HepG2 (cell line): ENCODE data around the gene PPP1R9B. TPM values are rescaled to one million over a fixed set of nuclear protein-coding genes. Genes with fewer than 3 reads are reported as not detected.

ENCODE experiments used
- CENPX ChIP-seq: sonication (generic); formaldehyde crosslinking; IDR thresholded peaks from 2 replicates; pipeline ENCODE4 v1.9.0; 2021; ENCODE audit warnings: mild to moderate bottlenecking, missing genetic modification reagents, moderate library complexity
- IKZF4 ChIP-seq: sonication (generic); formaldehyde crosslinking; IDR thresholded peaks from 2 replicates; pipeline ENCODE4 v1.5.1; 2020; ENCODE audit warnings: borderline replicate concordance, mild to moderate bottlenecking, low read depth, missing genetic modification reagents; ENCODE audit errors: not compliant biosample characterization
- NFATC3 ChIP-seq: sonication (generic); formaldehyde crosslinking; IDR thresholded peaks from 2 replicates; pipeline ENCODE4 v1.5.1; 2020; ENCODE audit warnings: mild to moderate bottlenecking, missing genetic modification reagents
- PPARG ChIP-seq: conservative IDR thresholded peaks from 2 replicates; pipeline ENCODE4 v1.6.1; 2016; ENCODE audit warnings: missing biosample characterization, missing genetic modification reagents
- RBFOX2 ChIP-seq: fragments of 200-400 bp; formaldehyde crosslinking; IDR thresholded peaks from 2 replicates; pipeline ENCODE4 v1.6.1; 2017; ENCODE audit warnings: low read depth, mild to moderate bottlenecking, low read length
- SP1 ChIP-seq, 2 experiments: fragments of 450-650 bp in 1 of 2; sonication (generic) in 1 of 2; formaldehyde crosslinking in 1 of 2; IDR thresholded peaks; 2 replicates each; pipeline versions ENCODE4 v1.4.0 to v1.6.1; 2016 to 2020; ENCODE audit warnings: missing genetic modification reagents in 1 of 2
- SSRP1 ChIP-seq: IDR thresholded peaks from 2 replicates; pipeline ENCODE4 v1.6.1; 2016; ENCODE audit warnings: control low read depth
- TBX3 ChIP-seq: fragments of 450-650 bp; IDR thresholded peaks from 2 replicates; pipeline ENCODE4 v1.6.1; 2017; ENCODE audit warnings: antibody characterized with exemption, mild to moderate bottlenecking, inconsistent platforms, borderline replicate concordance
- ZEB1 ChIP-seq: IDR thresholded peaks from 2 replicates; pipeline ENCODE4 v1.6.1; 2012; ENCODE audit warnings: mild to moderate bottlenecking, low read depth, inconsistent platforms; ENCODE audit not compliant: insufficient replicate concordance
- ZNF143 ChIP-seq: sonication (generic); formaldehyde crosslinking; IDR thresholded peaks from 2 replicates; pipeline ENCODE4 v1.4.0; 2020; ENCODE audit warnings: missing genetic modification reagents
- ZNF207 ChIP-seq: fragments of 450-650 bp; IDR thresholded peaks from 2 replicates; pipeline ENCODE4 v1.6.1; 2016; ENCODE audit warnings: antibody characterized with exemption, borderline replicate concordance
- ZNF260 ChIP-seq: sonication (generic); formaldehyde crosslinking; IDR thresholded peaks from 2 replicates; pipeline ENCODE4 v1.4.0; 2020; ENCODE audit warnings: missing genetic modification reagents, low read depth, mild to moderate bottlenecking, borderline replicate concordance
- ZNF296 ChIP-seq: sonication (generic); formaldehyde crosslinking; conservative IDR thresholded peaks from 2 replicates; pipeline ENCODE4 v1.5.0; 2020; ENCODE audit warnings: mild to moderate bottlenecking, missing genetic modification reagents
- ZNF30 ChIP-seq: sonication (generic); formaldehyde crosslinking; IDR thresholded peaks from 2 replicates; pipeline ENCODE4 v1.5.0; 2020; ENCODE audit warnings: mild to moderate bottlenecking, missing genetic modification reagents
- ZNF333 ChIP-seq: sonication (generic); formaldehyde crosslinking; IDR thresholded peaks from 2 replicates; pipeline ENCODE4 v1.4.0; 2020; ENCODE audit warnings: mild to moderate bottlenecking, missing genetic modification reagents, borderline replicate concordance
- ZNF746 ChIP-seq: sonication (generic); formaldehyde crosslinking; IDR thresholded peaks from 2 replicates; pipeline ENCODE4 v1.8.0; 2022; ENCODE audit warnings: mild to moderate bottlenecking, missing genetic modification reagents
- ZNF766 ChIP-seq: sonication (generic); formaldehyde crosslinking; IDR thresholded peaks from 2 replicates; pipeline ENCODE4 v1.5.0; 2020; ENCODE audit warnings: missing genetic modification reagents, borderline replicate concordance
- polyA plus RNA-seq, 8 experiments: library from polyadenylated mRNA; depleted of rRNA in 3 of 8; stranded (reverse) in 7 of 8; unstranded in 1 of 8; fragments of >200 nt; fragmentation: Illumina TruSeq in 4 of 8; extraction: Trizol in 4 of 8; gene quantifications; 2 replicates each; pipeline versions ENCODE4 v1.2.1 to v1.2.3, GENCODE V29; 2011 to 2016; ENCODE audit warnings: low read depth in 4 of 8, missing spikeins in 1 of 8, mixed read lengths in 1 of 8; ENCODE audit not compliant: insufficient read depth in 1 of 8
- total RNA-seq, 5 experiments: library from RNA; depleted of rRNA; stranded (reverse); fragments of >200 nt; fragmentation: Illumina TruSeq; extraction: Trizol; gene quantifications; 2 replicates each; pipeline ENCODE4 v1.2.3, GENCODE V29; 2016; ENCODE audit warnings: low read depth in 1 of 5
- TF ChIP-seq, protein P1 (sequence below): sonication (generic); formaldehyde crosslinking; conservative IDR thresholded peaks from 2 replicates; pipeline ENCODE4 v1.8.1; 2023; ENCODE audit warnings: missing genetic modification reagents
- TF ChIP-seq, protein P2 (sequence below): IDR thresholded peaks from 2 replicates; pipeline ENCODE4 v1.6.1; 2016; ENCODE audit warnings: low read depth, missing genetic modification reagents, missing compliant biosample characterization
- TF ChIP-seq, protein P3 (sequence below): sonication (generic); formaldehyde crosslinking; IDR thresholded peaks from 2 replicates; pipeline ENCODE4 v1.4.0; 2020; ENCODE audit warnings: missing genetic modification reagents, borderline replicate concordance

PPP1R9B gene
- total and polyA plus RNA-seq, 2 of the 13 experiments (the other 11 are each of a cell fraction or from before 2014, with no cell fraction given), result 9.4 to 15.8 TPM

DNA sequence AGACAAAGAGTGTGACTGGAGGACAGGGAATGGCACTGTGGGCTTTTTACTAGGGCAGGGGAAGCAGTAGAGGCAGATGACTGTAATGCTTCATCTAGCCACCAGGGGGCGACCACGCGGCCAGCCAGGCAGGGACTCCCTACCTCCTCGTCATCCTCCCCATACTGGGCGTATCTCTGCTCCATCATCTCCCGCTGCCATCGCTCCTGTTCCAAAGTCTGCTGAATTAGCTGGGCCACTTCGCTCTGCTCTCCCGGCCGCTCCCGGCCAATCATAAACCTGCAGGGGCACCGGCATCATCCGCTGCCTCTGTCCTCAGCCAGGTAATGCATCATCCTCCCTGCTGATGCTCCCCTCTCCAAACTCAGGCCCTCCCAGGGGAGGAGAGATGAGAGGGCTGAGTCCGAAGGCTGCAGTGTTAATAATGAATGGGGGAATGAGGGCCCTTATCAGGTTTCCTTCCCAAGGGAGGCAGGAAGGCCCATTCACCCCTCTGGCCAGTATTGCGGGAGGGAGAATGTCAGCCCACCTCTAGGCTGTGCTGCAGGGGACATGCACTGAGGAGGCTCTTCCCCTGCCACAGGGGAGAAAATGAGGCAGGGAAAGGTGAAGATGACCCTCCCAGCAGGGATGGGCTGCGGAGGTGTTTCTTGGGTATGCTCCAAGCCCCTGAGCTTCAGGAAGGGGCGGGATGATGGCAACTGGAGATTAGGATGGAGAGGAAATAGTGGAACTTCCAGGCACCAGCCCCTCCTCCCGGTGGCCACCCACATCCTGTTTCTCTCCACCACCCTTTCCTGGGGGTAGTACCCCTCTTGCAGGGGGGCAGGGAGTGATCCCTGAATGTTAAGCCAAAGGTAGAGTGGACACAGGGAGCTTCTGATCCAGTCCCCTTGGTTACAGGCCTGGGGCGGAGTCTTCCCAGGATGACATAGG lies 10.3 kb downstream of the PPP1R9B start (continued):
- TF ChIP-seq, protein P1, sequence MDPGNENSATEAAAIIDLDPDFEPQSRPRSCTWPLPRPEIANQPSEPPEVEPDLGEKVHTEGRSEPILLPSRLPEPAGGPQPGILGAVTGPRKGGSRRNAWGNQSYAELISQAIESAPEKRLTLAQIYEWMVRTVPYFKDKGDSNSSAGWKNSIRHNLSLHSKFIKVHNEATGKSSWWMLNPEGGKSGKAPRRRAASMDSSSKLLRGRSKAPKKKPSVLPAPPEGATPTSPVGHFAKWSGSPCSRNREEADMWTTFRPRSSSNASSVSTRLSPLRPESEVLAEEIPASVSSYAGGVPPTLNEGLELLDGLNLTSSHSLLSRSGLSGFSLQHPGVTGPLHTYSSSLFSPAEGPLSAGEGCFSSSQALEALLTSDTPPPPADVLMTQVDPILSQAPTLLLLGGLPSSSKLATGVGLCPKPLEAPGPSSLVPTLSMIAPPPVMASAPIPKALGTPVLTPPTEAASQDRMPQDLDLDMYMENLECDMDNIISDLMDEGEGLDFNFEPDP (CRISPR knock-in tag), result no peak
- TF ChIP-seq SSRP1 (no peak; the same call in 1 of the 2 replicates), ZNF260 (CRISPR knock-in tag) (no peak), SP1 (IDR thresholded peaks at IDR 0.05) (no peak), SP1 (CRISPR knock-in tag; IDR thresholded peaks at IDR 0.05) (peak; percentile 56; the same call in 1 of the 2 replicates), ZNF746 (CRISPR knock-in tag) (no peak), ZNF30 (no peak), ZNF143 (0 out of 2 replicates have a peak, but pooled peaks have one; percentile 21), NFATC3 (CRISPR knock-in tag) (no peak), ZEB1 (no peak), ZNF766 (CRISPR knock-in tag) (no peak), TBX3 (no peak), RBFOX2 (no peak), IKZF4 (CRISPR knock-in tag) (no peak), PPARG (CRISPR knock-in tag) (no peak), ZNF207 (no peak), ZNF296 (CRISPR knock-in tag) (no peak), CENPX (CRISPR knock-in tag) (no peak), ZNF333 (no peak)
- TF ChIP-seq, protein P2, sequence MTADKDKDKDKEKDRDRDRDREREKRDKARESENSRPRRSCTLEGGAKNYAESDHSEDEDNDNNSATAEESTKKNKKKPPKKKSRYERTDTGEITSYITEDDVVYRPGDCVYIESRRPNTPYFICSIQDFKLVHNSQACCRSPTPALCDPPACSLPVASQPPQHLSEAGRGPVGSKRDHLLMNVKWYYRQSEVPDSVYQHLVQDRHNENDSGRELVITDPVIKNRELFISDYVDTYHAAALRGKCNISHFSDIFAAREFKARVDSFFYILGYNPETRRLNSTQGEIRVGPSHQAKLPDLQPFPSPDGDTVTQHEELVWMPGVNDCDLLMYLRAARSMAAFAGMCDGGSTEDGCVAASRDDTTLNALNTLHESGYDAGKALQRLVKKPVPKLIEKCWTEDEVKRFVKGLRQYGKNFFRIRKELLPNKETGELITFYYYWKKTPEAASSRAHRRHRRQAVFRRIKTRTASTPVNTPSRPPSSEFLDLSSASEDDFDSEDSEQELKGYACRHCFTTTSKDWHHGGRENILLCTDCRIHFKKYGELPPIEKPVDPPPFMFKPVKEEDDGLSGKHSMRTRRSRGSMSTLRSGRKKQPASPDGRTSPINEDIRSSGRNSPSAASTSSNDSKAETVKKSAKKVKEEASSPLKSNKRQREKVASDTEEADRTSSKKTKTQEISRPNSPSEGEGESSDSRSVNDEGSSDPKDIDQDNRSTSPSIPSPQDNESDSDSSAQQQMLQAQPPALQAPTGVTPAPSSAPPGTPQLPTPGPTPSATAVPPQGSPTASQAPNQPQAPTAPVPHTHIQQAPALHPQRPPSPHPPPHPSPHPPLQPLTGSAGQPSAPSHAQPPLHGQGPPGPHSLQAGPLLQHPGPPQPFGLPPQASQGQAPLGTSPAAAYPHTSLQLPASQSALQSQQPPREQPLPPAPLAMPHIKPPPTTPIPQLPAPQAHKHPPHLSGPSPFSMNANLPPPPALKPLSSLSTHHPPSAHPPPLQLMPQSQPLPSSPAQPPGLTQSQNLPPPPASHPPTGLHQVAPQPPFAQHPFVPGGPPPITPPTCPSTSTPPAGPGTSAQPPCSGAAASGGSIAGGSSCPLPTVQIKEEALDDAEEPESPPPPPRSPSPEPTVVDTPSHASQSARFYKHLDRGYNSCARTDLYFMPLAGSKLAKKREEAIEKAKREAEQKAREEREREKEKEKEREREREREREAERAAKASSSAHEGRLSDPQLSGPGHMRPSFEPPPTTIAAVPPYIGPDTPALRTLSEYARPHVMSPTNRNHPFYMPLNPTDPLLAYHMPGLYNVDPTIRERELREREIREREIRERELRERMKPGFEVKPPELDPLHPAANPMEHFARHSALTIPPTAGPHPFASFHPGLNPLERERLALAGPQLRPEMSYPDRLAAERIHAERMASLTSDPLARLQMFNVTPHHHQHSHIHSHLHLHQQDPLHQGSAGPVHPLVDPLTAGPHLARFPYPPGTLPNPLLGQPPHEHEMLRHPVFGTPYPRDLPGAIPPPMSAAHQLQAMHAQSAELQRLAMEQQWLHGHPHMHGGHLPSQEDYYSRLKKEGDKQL (CRISPR knock-in tag), result no peak
- TF ChIP-seq, protein P3, sequence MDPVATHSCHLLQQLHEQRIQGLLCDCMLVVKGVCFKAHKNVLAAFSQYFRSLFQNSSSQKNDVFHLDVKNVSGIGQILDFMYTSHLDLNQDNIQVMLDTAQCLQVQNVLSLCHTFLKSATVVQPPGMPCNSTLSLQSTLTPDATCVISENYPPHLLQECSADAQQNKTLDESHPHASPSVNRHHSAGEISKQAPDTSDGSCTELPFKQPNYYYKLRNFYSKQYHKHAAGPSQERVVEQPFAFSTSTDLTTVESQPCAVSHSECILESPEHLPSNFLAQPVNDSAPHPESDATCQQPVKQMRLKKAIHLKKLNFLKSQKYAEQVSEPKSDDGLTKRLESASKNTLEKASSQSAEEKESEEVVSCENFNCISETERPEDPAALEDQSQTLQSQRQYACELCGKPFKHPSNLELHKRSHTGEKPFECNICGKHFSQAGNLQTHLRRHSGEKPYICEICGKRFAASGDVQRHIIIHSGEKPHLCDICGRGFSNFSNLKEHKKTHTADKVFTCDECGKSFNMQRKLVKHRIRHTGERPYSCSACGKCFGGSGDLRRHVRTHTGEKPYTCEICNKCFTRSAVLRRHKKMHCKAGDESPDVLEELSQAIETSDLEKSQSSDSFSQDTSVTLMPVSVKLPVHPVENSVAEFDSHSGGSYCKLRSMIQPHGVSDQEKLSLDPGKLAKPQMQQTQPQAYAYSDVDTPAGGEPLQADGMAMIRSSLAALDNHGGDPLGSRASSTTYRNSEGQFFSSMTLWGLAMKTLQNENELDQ (CRISPR knock-in tag), result no peak
